CD4-positive, alpha-beta T cell treated with Interleukin-6 at 100 ng/mL for 8 hours (primary cell): Measurements from ENCODE around the gene LHFPL3.
"Not testable (repeated sequence)": the region's sequence is repeated elsewhere in the genome, so short reads cannot be mapped to it uniquely, and the experiment has no call there.

Experiments used
- DNase-seq: peaks from one replicate; pipeline ENCODE4 v3.0.0-alpha.2; 2020; ENCODE audit warnings: mixed read lengths, low spot score

The LHFPL3 gene

GRCh38 chr7:104695563-104695962 lies 367.2 kb downstream of the LHFPL3 start:
- DNase-seq, result no peak

- no peak for DNase-seq
Measured at GRCh38 chr7:104700336-104700735, 371.9 kb downstream of the LHFPL3 start.

GRCh38 chr7:104721027-104721426 lies 392.6 kb downstream of the LHFPL3 start:
- DNase-seq, result not testable (repeated sequence)

GRCh38 chr7:104723001-104723400 lies 394.6 kb downstream of the LHFPL3 start:
- no peak for DNase-seq

GRCh38 chr7:104758504-104758903 lies 430.1 kb downstream of the LHFPL3 start:
- no peak for DNase-seq

- DNase-seq, result no peak
Measured at GRCh38 chr7:104761892-104762291, 433.5 kb downstream of the LHFPL3 start.

- no peak for DNase-seq
Measured at GRCh38 chr7:104767113-104767512, 438.7 kb downstream of the LHFPL3 start.

GRCh38 chr7:104767826-104768536 lies 439.6 kb downstream of the LHFPL3 start:
- DNase-seq, result no peak

- DNase-seq, result no peak
Measured at GRCh38 chr7:104772405-104773345, 444.3 kb downstream of the LHFPL3 start.

GRCh38 chr7:104773796-104774195 lies 445.4 kb downstream of the LHFPL3 start:
- DNase-seq, result no peak

GRCh38 chr7:104775531-104775930 lies 447.1 kb downstream of the LHFPL3 start:
- DNase-seq, result no peak

GRCh38 chr7:104777301-104777800 lies 448.9 kb downstream of the LHFPL3 start:
- no peak for DNase-seq

GRCh38 chr7:104779888-104780287 lies 451.5 kb downstream of the LHFPL3 start:
- no peak for DNase-seq

GRCh38 chr7:104784686-104785085 lies 456.3 kb downstream of the LHFPL3 start:
- DNase-seq, result no peak

GRCh38 chr7:104789780-104790179 lies 461.4 kb downstream of the LHFPL3 start:
- DNase-seq, result no peak

GRCh38 chr7:104790440-104790839 lies 462.0 kb downstream of the LHFPL3 start:
- no peak for DNase-seq

GRCh38 chr7:104791080-104791479 lies 462.7 kb downstream of the LHFPL3 start:
- no peak for DNase-seq

GRCh38 chr7:104793066-104793465 lies 464.7 kb downstream of the LHFPL3 start:
- no peak for DNase-seq

- DNase-seq, result no peak
Measured at GRCh38 chr7:104794154-104794553, 465.8 kb downstream of the LHFPL3 start.

GRCh38 chr7:104794589-104794988 lies 466.2 kb downstream of the LHFPL3 start:
- DNase-seq, result no peak

- no peak for DNase-seq
Measured at GRCh38 chr7:104795086-104795485, 466.7 kb downstream of the LHFPL3 start.

GRCh38 chr7:104795616-104796398 lies 467.4 kb downstream of the LHFPL3 start:
- no peak for DNase-seq
